ENCODE results near the gene AARS2. TPM values are rescaled to one million over a fixed set of nuclear protein-coding genes. Genes with fewer than 3 reads are reported as not detected.

The AARS2 gene
- total RNA-seq, 2 donors from 2014 or later, result 6.0 to 8.8 TPM

DNA sequence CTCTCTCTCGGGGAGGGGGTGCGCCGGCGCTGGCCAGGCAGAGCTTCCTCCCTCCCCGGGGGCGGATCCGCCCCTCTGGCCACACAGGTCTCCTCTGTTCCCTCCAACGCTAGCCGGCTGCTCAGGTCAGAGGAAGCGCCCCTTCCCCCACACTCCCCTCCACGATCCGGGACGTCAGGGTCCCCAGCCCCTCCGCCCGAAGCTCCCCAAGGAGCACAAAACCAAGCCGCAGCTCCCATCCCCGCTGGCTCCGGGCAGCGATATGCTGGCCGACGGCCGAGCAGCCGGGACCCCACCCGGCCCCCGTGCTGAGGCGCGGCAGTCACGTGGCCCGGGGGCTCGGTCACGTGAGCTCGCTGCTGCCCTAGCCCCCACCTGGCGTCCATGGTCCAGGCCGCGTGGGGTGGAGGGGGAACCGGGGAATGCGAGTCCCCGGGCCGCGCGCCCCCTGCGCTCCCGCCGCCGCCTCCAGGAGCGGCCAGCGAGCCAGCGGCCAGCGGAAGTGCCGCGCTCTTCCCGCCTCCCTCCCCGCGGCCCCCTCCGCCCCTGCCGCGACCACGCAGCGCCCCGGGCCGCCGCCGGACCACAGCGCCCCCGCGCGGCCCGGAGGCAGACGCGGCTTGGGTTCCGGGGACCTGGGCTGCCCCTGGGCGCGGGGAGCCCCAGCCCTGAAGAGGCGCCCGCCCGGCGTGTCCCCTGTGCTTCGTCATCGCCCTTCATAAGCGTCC is 56.0 kb downstream of the AARS2 start, which contains the start of gene SLC35B2:
TSS of gene SLC35B2 (minus strand) at position 504 of the 728 bp plus-strand sequence. CDS start at position 386, 118 bp downstream.
- peak within 1 kb of the TSS; percentile 59 to 76 for H3K27ac ChIP-seq
- H3K9me3 ChIP-seq, result no peaks in the 10 kb centered on the region
- H3K36me3 ChIP-seq, result peaks cover 23% of the 10 kb centered on the region
- peaks cover 14 to 21% of the 10 kb centered on the region in 2 donors for H3K4me1 ChIP-seq (ENCODE audit: control insufficient read depth in 1 of 2, low read depth in 2 of 2)
- H3K27me3 ChIP-seq (replicated peaks; ENCODE audit: insufficient read depth), result no peaks in the 10 kb centered on the region
- TF ChIP-seq, protein P1, sequence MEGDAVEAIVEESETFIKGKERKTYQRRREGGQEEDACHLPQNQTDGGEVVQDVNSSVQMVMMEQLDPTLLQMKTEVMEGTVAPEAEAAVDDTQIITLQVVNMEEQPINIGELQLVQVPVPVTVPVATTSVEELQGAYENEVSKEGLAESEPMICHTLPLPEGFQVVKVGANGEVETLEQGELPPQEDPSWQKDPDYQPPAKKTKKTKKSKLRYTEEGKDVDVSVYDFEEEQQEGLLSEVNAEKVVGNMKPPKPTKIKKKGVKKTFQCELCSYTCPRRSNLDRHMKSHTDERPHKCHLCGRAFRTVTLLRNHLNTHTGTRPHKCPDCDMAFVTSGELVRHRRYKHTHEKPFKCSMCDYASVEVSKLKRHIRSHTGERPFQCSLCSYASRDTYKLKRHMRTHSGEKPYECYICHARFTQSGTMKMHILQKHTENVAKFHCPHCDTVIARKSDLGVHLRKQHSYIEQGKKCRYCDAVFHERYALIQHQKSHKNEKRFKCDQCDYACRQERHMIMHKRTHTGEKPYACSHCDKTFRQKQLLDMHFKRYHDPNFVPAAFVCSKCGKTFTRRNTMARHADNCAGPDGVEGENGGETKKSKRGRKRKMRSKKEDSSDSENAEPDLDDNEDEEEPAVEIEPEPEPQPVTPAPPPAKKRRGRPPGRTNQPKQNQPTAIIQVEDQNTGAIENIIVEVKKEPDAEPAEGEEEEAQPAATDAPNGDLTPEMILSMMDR (IDR thresholded peaks at IDR 0.05), result peak; percentile 55
- ATAC-seq (ENCODE audit: insufficient number of reproducible peaks, low FRiP score, low read depth) (peak; percentile 64), DNase-seq (ENCODE audit: low spot score) (no peak)
- peak within 1 kb of the TSS; percentile 88 for H3K4me3 ChIP-seq

DNA sequence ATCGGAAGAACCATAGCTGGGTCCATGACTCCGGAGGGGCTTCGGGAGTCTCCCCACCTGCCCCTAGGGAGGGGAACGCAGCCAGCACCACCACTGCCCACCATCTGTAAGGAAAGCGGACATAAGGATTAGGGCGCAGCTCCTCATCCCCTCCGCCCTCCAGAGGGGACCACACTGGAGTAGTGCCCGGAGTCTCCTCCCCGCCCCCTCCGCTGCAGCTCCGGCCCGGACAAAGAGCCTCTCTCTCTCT is 56.4 kb downstream of the AARS2 start:
- no peaks in the 10 kb centered on the region for H3K9me3 ChIP-seq
- no peaks in the 10 kb centered on the region for H3K27me3 ChIP-seq (replicated peaks; ENCODE audit: insufficient read depth)
- DNase-seq (ENCODE audit: low spot score) (no peak), ATAC-seq (ENCODE audit: insufficient number of reproducible peaks, low FRiP score, low read depth) (no peak)
- H3K36me3 ChIP-seq, result peaks cover 28% of the 10 kb centered on the region
- peaks cover 12 to 17% of the 10 kb centered on the region in 2 donors for H3K4me1 ChIP-seq (ENCODE audit: control insufficient read depth in 1 of 2, low read depth in 2 of 2)
- peak overlapping the region; percentile 88 for H3K4me3 ChIP-seq
- H3K27ac ChIP-seq, result peak overlapping the region; percentile 59 to 76
- TF ChIP-seq, protein P1 (IDR thresholded peaks at IDR 0.05), result no peak

DNA sequence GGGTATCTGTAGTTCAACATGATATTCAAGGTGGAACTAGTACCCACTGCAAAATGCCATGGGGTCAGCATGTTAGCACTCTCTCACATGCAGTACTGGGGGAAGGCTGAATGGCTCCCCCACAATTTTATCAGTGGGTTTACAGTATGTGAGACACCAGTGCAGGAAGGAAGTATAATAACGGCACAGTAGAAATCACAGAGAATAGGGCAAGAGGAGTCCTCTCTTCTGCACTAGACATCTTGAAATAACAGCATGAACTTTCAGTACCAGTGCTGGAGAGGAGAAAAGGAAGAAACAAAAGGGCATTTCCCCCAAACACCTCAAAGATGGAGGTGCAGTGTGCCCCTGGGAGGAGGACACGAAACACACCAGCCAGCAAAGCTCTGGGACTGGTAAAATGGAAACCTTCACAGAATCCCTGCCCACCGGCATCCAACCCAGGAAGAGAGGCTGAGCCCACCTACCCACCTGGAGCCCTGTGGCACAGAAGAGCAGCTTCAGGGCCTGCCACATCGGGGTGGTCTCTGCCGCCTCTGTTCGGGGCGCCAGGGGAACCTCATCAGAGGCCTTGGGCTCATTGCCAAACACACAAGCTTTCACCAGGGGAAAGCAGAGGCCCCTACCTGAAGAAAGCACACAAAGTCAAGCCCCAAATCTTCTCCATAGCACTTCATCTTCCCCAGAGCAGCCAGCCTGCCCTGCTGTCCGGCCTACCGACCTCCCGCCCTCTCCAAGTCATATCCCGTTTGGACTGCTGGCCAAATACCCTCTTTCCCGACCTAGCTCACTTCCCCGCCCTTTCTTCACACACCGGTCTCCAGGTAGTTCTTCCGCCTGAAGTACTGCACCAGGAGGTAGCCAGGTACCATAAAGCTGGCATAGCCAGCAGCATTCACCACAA is 57.0 kb downstream of the AARS2 start:
- TF ChIP-seq, protein P1 (IDR thresholded peaks at IDR 0.05), result no peak
- no peak for ATAC-seq (ENCODE audit: insufficient number of reproducible peaks, low FRiP score, low read depth)
- peaks cover 34% of the 10 kb centered on the region for H3K36me3 ChIP-seq
- H3K9me3 ChIP-seq, result no peaks in the 10 kb centered on the region
- peak overlapping the region; percentile 88 for H3K4me3 ChIP-seq
- no peak for DNase-seq (ENCODE audit: low spot score)
- peaks cover 12 to 17% of the 10 kb centered on the region in 2 donors for H3K4me1 ChIP-seq (ENCODE audit: control insufficient read depth in 1 of 2, low read depth in 2 of 2)
- no peaks in the 10 kb centered on the region for H3K27me3 ChIP-seq (replicated peaks; ENCODE audit: insufficient read depth)
- peak overlapping the region; percentile 59 to 76 for H3K27ac ChIP-seq

DNA sequence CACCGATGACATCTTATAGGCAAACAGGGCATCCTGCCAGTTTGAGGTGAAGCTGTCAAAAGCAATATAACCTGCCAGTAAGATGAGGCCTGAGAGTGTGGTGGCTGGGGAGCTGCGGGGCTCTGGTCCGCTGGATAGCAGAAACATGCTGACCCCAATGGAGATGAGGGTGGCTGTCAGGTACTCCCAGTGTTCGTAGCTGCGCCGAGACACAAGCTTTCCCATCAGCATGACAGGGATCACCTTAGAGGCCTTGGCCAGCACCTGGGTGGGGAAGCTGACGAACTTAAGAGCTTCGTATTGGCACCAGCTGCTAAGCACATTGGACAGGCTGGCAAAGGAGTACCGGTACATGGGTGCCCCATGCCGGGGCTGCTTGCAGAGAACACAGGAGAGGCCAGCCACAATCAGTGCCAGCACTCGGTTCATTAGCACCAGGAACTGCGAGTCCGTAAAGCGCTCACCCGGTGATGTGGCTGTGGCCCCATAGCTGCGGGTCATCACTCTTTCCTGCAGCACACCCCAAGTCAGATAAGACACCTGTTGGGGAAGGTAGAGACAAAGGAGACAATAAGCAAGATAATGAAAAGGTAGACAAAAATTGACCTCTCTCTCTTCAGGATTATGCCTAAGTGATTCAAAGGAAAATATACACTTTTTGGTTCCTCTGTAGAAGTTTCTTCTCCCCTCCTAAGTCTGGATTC is 57.9 kb downstream of the AARS2 start:
- Histone ChIP-seq H3K9me3 (no peaks in the 10 kb centered on the region), H3K27ac (no peak overlapping the region), H3K36me3 (peaks cover 42% of the 10 kb centered on the region), H3K4me1 (ENCODE audit: control insufficient read depth in 1 of 2, low read depth in 2 of 2) (peaks cover 12 to 21% of the 10 kb centered on the region in 2 donors), H3K27me3 (replicated peaks; ENCODE audit: insufficient read depth) (no peaks in the 10 kb centered on the region), H3K4me3 (no peak overlapping the region)
- TF ChIP-seq, protein P1 (IDR thresholded peaks at IDR 0.05), result no peak
- DNase-seq (ENCODE audit: low spot score) (no peak), ATAC-seq (ENCODE audit: insufficient number of reproducible peaks, low FRiP score, low read depth) (no peak)

Measured in thoracic aorta (tissue), 2 donors.